ENCODE results near the gene NEDD9. TPM values are rescaled to one million over a fixed set of nuclear protein-coding genes. Genes with fewer than 3 reads are reported as not detected.

NEDD9 gene
- total and polyA plus RNA-seq, 10 of the 15 experiments (the other 5 are each of a cell fraction or from before 2014, with no cell fraction given) = 4.9 to 92.6 (median 14.6) TPM

DNA sequence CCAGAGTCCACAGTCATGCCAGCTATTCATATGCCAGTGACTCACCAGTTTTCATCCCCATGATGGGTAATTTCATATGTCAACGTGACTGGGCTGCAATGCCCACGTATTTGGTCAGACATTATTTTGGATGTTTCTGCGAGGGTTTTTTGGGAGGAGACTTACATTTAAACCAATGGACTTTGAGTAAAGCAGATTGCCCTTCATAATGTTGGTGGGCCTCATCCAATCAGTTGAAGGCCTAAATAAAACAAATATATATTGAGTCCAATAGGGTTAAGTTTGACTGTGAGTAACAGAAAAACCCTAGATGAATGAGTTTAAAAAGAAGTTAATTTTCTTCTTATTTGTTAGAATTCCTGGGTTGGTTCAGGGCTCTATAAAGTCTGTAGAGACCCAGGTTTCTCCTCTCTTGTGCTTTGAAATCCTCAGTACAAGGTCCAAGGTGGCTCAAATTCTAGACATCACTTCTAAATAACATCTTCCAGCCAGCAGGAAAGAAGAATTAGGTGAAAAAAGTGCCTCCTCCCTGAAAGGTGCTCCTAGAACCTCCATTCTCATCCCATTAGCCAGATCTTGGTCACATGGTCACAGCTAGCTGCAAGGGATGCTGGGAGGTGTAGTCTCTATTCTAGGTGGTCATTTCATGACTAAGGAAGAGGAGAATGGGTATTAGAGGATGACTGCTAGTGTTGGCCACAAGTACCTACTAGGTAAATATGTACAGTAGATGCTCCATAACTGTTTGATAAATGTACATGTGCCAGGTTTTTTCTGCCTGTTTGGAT, 16.7 kb upstream of the NEDD9 start:
- no peak overlapping the region for H3K9ac ChIP-seq (ENCODE audit: control insufficient read depth, insufficient read depth, low read length)
- RAD21 ChIA-PET (ENCODE audit: unreplicated experiment) = no interaction called here
- DNase-seq (ENCODE audit: low read depth, low spot score) (no peak), FAIRE-seq (peak; percentile 41), ATAC-seq (peak; percentile 60)
- BruUV-seq (replicated peaks) = no TSS peak
- POLR2A ChIA-PET = interaction anchor here (0.6 kb wide), 1 partner anchor 11 kb away, joined by 3 read pairs; no protein-coding TSS in a partner anchor
- H2AFZ ChIP-seq (ENCODE audit: control insufficient read depth, low read depth, low read length) = no peak overlapping the region
- H3K4me3 ChIP-seq = no peak overlapping the region
- no peak overlapping the region for H3K4me2 ChIP-seq (ENCODE audit: control insufficient read depth, insufficient read depth)
- peaks cover 6% of the 10 kb centered on the region; the same call in 1 of the 3 replicates for H3K9me3 ChIP-seq (replicated peaks; ENCODE audit: control insufficient read depth, insufficient read depth, low read length)
- H3K27ac ChIP-seq (ENCODE audit: control insufficient read depth, insufficient read depth) = no peak overlapping the region
- in situ Hi-C loops (cut with MboI) = no loop called here
- H3K36me3 ChIP-seq (ENCODE audit: control insufficient read depth in 2 of 2, insufficient read depth in 2 of 2, low read length in 1 of 2) = peaks cover 3 to 4% of the 10 kb centered on the region in 2 experiments
- H3K27me3 ChIP-seq (replicated peaks in 1 of 2; ENCODE audit: control insufficient read depth in 2 of 2, insufficient read depth in 2 of 2, low read length in 1 of 2) = no peaks in the 10 kb centered on the region
- H3K79me2 ChIP-seq (ENCODE audit: control insufficient read depth, insufficient read depth, low read length) = no peaks in the 10 kb centered on the region
- SMC1A ChIA-PET (ENCODE audit: uncharacterized antibody, unreplicated experiment) = interaction anchor here (0.9 kb wide), 1 partner anchor 154 kb away, joined by 3 read pairs; no protein-coding TSS in a partner anchor
- no peaks in the 10 kb centered on the region for H4K20me1 ChIP-seq (ENCODE audit: control insufficient read depth, insufficient read depth)
- TF ChIP-seq ZZZ3 (IDR thresholded peaks at IDR 0.05; ENCODE audit: control insufficient read depth, insufficient read length, low read depth) = no peak
- TF ChIP-seq NFYB (IDR thresholded peaks at IDR 0.05; ENCODE audit: insufficient read depth, low read depth, low read length) = peak; percentile 70
- no peak for TF ChIP-seq TBL1XR1 (IDR thresholded peaks at IDR 0.05; ENCODE audit: low read depth, low read length)
- TF ChIP-seq POLR2AphosphoS5 (IDR thresholded peaks at IDR 0.05; ENCODE audit: low read length) = no peak
- TF ChIP-seq, protein P1, sequence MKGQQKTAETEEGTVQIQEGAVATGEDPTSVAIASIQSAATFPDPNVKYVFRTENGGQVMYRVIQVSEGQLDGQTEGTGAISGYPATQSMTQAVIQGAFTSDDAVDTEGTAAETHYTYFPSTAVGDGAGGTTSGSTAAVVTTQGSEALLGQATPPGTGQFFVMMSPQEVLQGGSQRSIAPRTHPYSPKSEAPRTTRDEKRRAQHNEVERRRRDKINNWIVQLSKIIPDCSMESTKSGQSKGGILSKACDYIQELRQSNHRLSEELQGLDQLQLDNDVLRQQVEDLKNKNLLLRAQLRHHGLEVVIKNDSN (IDR thresholded peaks at IDR 0.05; ENCODE audit: borderline replicate concordance, extremely low read length, insufficient read depth, low read depth, low read length) = peak; percentile 41
- TF ChIP-seq, protein P2, sequence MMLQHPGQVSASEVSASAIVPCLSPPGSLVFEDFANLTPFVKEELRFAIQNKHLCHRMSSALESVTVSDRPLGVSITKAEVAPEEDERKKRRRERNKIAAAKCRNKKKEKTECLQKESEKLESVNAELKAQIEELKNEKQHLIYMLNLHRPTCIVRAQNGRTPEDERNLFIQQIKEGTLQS (IDR thresholded peaks at IDR 0.05; ENCODE audit: borderline replicate concordance, extremely low read depth, low read depth, low read length) = 0 out of 2 replicates have a peak, but pooled peaks have one; percentile 19
- TF ChIP-seq RAD51 (IDR thresholded peaks at IDR 0.05) = 0 out of 2 replicates have a peak, but pooled peaks have one; percentile 48
- TF ChIP-seq SIX5 (IDR thresholded peaks at IDR 0.05; ENCODE audit: low read depth, low read length, severe bottlenecking) = peak; percentile 35
- CTCF ChIA-PET = no interaction called here
- intact Hi-C loops (cut with micrococcal nuclease; ENCODE audit: unreplicated experiment) = no loop called here
- WGBS (ENCODE audit: insufficient coverage, insufficient replicate concordance, low lambda C conversion rate, missing lambda C conversion rate) = 97% methylated on average over 3 of the region's 3 CpGs
- H3K4me1 ChIP-seq (ENCODE audit: control insufficient read depth, insufficient read depth, low read length) = no peaks in the 10 kb centered on the region

Data from GM12878 (cell line).